IPS-15b (cell line): ENCODE measurements around the gene RNF150.

Experiments
- H3K27me3 ChIP-seq: one replicate; pipeline ENCODE4 v1.6.1; 2013; ENCODE audit warnings: low read length; ENCODE audit not compliant: control insufficient read depth, insufficient read depth
- H3K36me3 ChIP-seq: one replicate; pipeline ENCODE4 v1.6.1; 2013; ENCODE audit warnings: low read length; ENCODE audit not compliant: control insufficient read depth, insufficient read depth
- H3K4me1 ChIP-seq: one replicate; pipeline ENCODE4 v1.6.1; 2013; ENCODE audit warnings: mild to moderate bottlenecking, low read length; ENCODE audit not compliant: control insufficient read depth, insufficient read depth
- H3K4me3 ChIP-seq: one replicate; pipeline ENCODE4 v1.5.1; 2013; ENCODE audit warnings: low read depth, low read length
- H3K9ac ChIP-seq: one replicate; pipeline ENCODE4 v1.6.1; 2013; ENCODE audit warnings: low read depth, mild to moderate bottlenecking, low read length
- H3K9me3 ChIP-seq: one replicate; pipeline ENCODE4 v1.6.1; 2013; ENCODE audit warnings: mild to moderate bottlenecking, low read length; ENCODE audit not compliant: control insufficient read depth, insufficient read depth

The RNF150 gene

GRCh38 chr4:141127884-141128283, 5.4 kb downstream of the RNF150 start:
- no peak overlapping the region for H3K9ac ChIP-seq
- no peaks in the 10 kb centered on the region for H3K9me3 ChIP-seq
- H3K4me1 ChIP-seq: peaks cover 3% of the 10 kb centered on the region
- H3K4me3 ChIP-seq: no peak overlapping the region
- no peaks in the 10 kb centered on the region for H3K36me3 ChIP-seq
- H3K27me3 ChIP-seq: peaks cover 23% of the 10 kb centered on the region

DNA sequence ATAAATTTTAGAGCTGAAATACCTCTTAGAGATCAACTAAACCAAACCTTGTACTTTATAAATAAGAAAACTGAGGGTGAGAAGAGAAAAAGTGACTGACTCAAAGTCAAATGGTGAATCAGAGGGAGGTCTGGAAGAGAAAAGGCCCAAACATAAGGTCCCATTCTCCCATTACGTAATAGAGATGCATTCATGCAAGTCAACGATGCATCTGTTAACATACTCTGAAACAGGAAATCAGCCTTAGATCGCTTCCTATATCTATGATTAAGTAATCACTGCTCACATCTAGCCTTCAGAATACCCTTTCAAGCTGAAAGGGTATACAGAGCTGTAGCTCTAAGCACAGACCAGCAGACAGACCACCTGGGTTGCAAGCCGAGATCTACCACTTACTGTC, 6.5 kb downstream of the RNF150 start:
- H3K4me1 ChIP-seq: peaks cover 8% of the 10 kb centered on the region

DNA sequence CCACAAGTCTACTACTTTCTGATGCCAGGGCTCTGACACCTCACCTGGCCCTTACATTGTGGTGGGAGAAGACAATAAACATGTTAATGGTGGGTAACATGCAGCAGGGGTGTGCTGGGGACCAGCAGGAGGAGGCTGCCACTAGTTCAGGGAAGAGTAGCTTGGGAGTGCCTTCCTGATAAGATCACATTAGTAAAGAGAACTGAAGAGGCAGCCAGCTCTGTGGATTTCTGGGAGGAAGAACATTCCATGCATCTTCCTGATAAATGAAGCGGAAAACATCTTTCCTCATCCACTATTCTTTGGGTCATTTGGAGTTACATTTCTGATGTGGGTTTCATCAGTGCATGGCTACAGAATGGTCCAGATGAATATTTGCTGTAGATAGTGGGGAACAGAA, 9.0 kb downstream of the RNF150 start:
- Histone ChIP-seq H3K36me3 (no peaks in the 10 kb centered on the region), H3K4me3 (no peak overlapping the region), H3K9ac (no peak overlapping the region), H3K9me3 (no peaks in the 10 kb centered on the region), H3K27me3 (no peaks in the 10 kb centered on the region), H3K4me1 (peaks cover 6% of the 10 kb centered on the region)

More for the DNA sequence above, 6.5 kb downstream of the RNF150 start:
- Histone ChIP-seq H3K27me3 (peaks cover 17% of the 10 kb centered on the region), H3K4me3 (no peak overlapping the region), H3K36me3 (no peaks in the 10 kb centered on the region), H3K9ac (no peak overlapping the region), H3K9me3 (no peaks in the 10 kb centered on the region)

DNA sequence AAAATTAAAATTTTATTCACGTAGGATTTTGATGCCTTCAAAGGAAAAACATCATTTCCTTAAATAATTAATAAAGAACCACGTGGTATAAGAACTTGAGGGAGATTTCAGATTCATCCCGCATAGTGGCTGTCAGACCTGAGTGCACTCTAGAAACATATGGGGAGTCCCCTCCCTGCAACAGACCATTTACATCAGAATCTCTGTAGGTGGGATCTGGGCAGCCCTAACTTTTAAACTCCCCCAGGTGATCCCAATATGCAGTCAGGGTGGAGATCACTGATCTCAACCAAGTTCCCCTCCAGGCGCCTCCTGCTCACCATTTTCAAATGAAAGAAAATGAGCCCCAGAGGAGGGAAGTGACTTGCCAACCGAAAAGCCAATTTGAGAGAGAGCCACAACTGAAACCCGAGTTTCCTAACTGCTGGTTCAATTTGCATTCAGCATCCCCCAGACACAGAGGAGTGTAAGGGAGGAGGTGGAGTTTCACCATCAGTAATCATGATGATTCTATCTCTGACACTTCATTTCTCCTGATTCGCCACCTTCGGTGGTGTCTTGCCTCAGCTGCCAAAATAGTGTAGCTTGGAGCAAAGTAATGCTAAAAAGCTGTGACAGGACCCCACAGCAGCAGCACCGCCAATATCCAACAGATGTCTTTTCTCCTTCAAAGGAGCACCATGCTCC, 11.4 kb downstream of the RNF150 start:
- no peak overlapping the region for H3K9ac ChIP-seq
- H3K4me1 ChIP-seq: peaks cover 6% of the 10 kb centered on the region
- no peaks in the 10 kb centered on the region for H3K27me3 ChIP-seq
- no peak overlapping the region for H3K4me3 ChIP-seq
- no peaks in the 10 kb centered on the region for H3K36me3 ChIP-seq
- no peaks in the 10 kb centered on the region for H3K9me3 ChIP-seq

GRCh38 chr4:141121101-141121500, 12.2 kb downstream of the RNF150 start:
- H3K27me3 ChIP-seq: no peaks in the 10 kb centered on the region
- no peaks in the 10 kb centered on the region for H3K9me3 ChIP-seq
- no peak overlapping the region for H3K9ac ChIP-seq
- no peaks in the 10 kb centered on the region for H3K36me3 ChIP-seq
- H3K4me3 ChIP-seq: no peak overlapping the region
- peaks cover 6% of the 10 kb centered on the region for H3K4me1 ChIP-seq

- Histone ChIP-seq H3K9ac (no peak overlapping the region), H3K4me1 (peaks cover 6% of the 10 kb centered on the region), H3K27me3 (no peaks in the 10 kb centered on the region), H3K9me3 (no peaks in the 10 kb centered on the region), H3K4me3 (no peak overlapping the region), H3K36me3 (no peaks in the 10 kb centered on the region)
Measured at GRCh38 chr4:141120036-141120593, 13.2 kb downstream of the RNF150 start.

DNA sequence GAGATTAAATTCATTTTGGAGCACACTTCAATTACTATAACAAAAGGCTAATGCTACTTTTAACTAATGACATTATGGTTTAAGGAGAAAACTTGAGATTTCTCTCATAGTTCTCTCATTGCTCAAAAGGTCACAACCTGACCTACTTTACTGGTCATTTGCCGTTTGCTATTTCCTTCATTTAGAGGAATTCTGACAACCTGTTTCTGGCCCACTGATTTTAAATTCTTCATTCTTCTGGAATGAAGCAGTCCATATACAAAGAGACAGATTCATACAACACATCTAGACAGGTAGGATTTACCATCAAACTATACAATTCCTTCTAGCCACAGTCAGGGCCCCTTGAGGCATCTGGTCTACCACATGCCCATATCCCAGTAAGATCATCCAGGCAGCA, 14.2 kb downstream of the RNF150 start:
- Histone ChIP-seq H3K27me3 (no peaks in the 10 kb centered on the region), H3K4me1 (peaks cover 6% of the 10 kb centered on the region), H3K9me3 (no peaks in the 10 kb centered on the region), H3K4me3 (no peak overlapping the region), H3K36me3 (no peaks in the 10 kb centered on the region), H3K9ac (no peak overlapping the region)

- Histone ChIP-seq H3K4me1 (peaks cover 6% of the 10 kb centered on the region), H3K27me3 (no peaks in the 10 kb centered on the region), H3K36me3 (no peaks in the 10 kb centered on the region), H3K4me3 (no peak overlapping the region), H3K9me3 (no peaks in the 10 kb centered on the region), H3K9ac (no peak overlapping the region)
Measured at GRCh38 chr4:141118381-141118780, 14.9 kb downstream of the RNF150 start.

GRCh38 chr4:141117935-141118334, 15.3 kb downstream of the RNF150 start:
- no peaks in the 10 kb centered on the region for H3K27me3 ChIP-seq
- H3K4me3 ChIP-seq: no peak overlapping the region
- H3K4me1 ChIP-seq: peaks cover 6% of the 10 kb centered on the region
- H3K9ac ChIP-seq: no peak overlapping the region
- H3K9me3 ChIP-seq: no peaks in the 10 kb centered on the region
- no peaks in the 10 kb centered on the region for H3K36me3 ChIP-seq

DNA sequence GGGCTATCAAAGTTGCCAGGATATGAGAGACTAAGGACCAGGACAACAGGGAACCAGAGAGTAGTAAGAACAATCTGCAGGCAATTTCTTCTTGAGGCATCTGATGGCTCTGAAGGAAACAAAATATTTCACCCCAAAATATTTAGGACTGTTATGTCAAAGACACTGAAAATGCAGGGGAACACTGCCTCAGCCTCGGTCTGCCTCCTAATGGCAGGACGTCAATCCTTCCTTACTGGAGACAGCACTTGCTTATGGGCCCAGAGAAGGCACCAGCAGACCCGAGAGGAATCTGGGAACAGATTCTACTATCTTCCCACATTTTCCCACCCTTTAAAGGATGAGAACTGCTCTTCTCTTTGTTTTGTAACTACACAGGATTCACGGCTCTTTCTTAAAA, 23.3 kb downstream of the RNF150 start:
- H3K4me1 ChIP-seq: no peaks in the 10 kb centered on the region
- H3K27me3 ChIP-seq: no peaks in the 10 kb centered on the region
- no peak overlapping the region for H3K4me3 ChIP-seq
- no peaks in the 10 kb centered on the region for H3K9me3 ChIP-seq
- no peaks in the 10 kb centered on the region for H3K36me3 ChIP-seq
- no peak overlapping the region for H3K9ac ChIP-seq

- Histone ChIP-seq H3K4me3 (no peak overlapping the region), H3K36me3 (no peaks in the 10 kb centered on the region), H3K9ac (no peak overlapping the region), H3K9me3 (no peaks in the 10 kb centered on the region), H3K4me1 (no peaks in the 10 kb centered on the region), H3K27me3 (no peaks in the 10 kb centered on the region)
Measured at GRCh38 chr4:141107927-141108326, 25.3 kb downstream of the RNF150 start.

DNA sequence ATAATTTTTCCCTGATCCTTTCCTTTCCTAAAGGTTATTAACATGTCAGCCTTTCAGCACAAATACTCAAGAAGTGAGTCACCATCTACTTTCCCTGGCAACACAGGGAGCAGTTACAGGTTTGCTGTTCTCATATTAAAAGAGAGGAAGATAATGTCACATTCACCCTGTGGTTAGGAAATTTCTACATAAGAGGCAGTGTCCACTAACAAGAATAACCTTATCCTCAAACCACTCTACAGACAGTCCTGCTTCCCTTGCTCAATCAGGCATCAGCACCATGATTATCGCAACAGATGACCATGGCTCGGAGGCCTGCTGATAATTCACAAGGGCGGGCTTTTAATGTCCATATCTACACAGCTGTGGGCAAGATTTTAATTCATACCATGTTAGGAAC, 30.9 kb downstream of the RNF150 start:
- Histone ChIP-seq H3K36me3 (no peaks in the 10 kb centered on the region), H3K9me3 (no peaks in the 10 kb centered on the region), H3K9ac (no peak overlapping the region), H3K4me3 (no peak overlapping the region), H3K27me3 (no peaks in the 10 kb centered on the region), H3K4me1 (no peaks in the 10 kb centered on the region)
